Measurements from ENCODE around the gene HLCS. TPM values are rescaled to one million over a fixed set of nuclear protein-coding genes. Genes with fewer than 3 reads are reported as not detected.
A peak's percentile ranks its signal among the peaks of the same experiment; 100 is the strongest.
"Not testable (repeated sequence)": the region's sequence is repeated elsewhere in the genome, so short reads cannot be mapped to it uniquely, and the experiment has no call there.

Gene HLCS
- total RNA-seq, 4 donors from 2014 or later, result 20.0 to 75.4 (median 32.8) TPM

DNA sequence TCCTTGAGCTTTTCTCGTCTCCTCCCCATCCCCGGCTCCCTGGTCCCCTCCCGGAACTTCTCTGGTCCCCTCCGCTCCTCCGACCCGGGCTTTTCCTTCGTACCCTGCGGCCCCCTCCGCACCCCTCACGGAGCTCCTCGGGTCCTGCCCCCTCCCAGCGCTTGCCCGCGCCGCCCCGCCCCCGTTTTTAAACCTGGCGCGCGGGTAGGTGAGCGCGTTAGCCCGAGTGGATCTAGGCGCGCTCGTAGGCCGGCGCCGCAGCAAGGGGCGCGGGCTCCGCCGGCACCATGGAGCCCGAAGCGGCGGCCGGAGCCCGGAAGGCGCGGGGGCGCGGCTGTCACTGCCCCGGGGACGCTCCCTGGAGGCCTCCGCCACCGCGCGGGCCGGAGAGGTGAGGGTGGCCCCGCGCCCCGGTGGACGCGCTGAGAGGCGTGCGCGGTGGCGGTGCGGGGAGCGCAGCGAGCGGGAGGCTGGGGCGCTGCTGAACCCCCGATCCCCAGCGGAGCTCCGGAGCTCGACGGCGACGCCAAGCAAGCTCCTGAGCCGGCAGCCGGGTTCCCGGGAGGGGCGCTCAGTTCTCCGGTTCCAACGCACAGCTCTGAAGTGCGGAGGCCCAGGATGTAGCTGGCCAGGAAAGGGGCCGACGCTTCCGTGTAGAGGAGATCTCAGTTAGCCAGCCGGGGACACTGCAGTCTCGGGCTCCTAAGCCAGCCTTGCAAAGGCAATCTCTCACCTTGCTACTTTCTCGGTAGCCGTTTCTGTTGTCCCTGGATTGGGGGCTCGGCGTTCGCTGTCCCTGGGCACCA lies 40.2 kb upstream of the HLCS start, which contains the start of gene RIPPLY3:
TSS of gene RIPPLY3 (plus strand) at position 217 of the 806 bp plus-strand sequence. CDS start at position 288, 71 bp downstream.
- no peak for DNase-seq
- no peaks in the 10 kb centered on the region for H3K9me3 ChIP-seq
- peaks cover 0 to 25% (median 16%) of the 10 kb centered on the region in 4 donors for H3K4me1 ChIP-seq
- no peak within 1 kb of the TSS for H3K27ac ChIP-seq
- no peaks in the 10 kb centered on the region for H3K36me3 ChIP-seq
- WGBS, 2 donors (ENCODE audit: low coverage in 1 of 2), result 4 to 6% methylated on average over 27 to 53 of the region's 87 CpGs
- intact Hi-C loops (cut with DNase I; ENCODE audit: low total_unique reads), result no loop called here
- TF ChIP-seq POLR2A (IDR thresholded peaks at IDR 0.05) (no peak), EP300 (IDR thresholded peaks at IDR 0.05; ENCODE audit: low read depth) (no peak), POLR2AphosphoS5 (IDR thresholded peaks at IDR 0.05) (no peak)
- TF ChIP-seq, protein P1, sequence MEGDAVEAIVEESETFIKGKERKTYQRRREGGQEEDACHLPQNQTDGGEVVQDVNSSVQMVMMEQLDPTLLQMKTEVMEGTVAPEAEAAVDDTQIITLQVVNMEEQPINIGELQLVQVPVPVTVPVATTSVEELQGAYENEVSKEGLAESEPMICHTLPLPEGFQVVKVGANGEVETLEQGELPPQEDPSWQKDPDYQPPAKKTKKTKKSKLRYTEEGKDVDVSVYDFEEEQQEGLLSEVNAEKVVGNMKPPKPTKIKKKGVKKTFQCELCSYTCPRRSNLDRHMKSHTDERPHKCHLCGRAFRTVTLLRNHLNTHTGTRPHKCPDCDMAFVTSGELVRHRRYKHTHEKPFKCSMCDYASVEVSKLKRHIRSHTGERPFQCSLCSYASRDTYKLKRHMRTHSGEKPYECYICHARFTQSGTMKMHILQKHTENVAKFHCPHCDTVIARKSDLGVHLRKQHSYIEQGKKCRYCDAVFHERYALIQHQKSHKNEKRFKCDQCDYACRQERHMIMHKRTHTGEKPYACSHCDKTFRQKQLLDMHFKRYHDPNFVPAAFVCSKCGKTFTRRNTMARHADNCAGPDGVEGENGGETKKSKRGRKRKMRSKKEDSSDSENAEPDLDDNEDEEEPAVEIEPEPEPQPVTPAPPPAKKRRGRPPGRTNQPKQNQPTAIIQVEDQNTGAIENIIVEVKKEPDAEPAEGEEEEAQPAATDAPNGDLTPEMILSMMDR (IDR thresholded peaks at IDR 0.05), result no peak
- in situ Hi-C loops (cut with MboI; ENCODE audit: low pct_ligation_motif_present in 1 of 4, low pct_unique_long_range_greater_than_20kb in 1 of 4, low sequenced_read_pairs in 3 of 4), result no loop called here
- H3K4me3 ChIP-seq, result peak within 1 kb of the TSS; percentile 11 to 68 (median 37)
- peaks cover 57% of the 10 kb centered on the region for H3K27me3 ChIP-seq

DNA sequence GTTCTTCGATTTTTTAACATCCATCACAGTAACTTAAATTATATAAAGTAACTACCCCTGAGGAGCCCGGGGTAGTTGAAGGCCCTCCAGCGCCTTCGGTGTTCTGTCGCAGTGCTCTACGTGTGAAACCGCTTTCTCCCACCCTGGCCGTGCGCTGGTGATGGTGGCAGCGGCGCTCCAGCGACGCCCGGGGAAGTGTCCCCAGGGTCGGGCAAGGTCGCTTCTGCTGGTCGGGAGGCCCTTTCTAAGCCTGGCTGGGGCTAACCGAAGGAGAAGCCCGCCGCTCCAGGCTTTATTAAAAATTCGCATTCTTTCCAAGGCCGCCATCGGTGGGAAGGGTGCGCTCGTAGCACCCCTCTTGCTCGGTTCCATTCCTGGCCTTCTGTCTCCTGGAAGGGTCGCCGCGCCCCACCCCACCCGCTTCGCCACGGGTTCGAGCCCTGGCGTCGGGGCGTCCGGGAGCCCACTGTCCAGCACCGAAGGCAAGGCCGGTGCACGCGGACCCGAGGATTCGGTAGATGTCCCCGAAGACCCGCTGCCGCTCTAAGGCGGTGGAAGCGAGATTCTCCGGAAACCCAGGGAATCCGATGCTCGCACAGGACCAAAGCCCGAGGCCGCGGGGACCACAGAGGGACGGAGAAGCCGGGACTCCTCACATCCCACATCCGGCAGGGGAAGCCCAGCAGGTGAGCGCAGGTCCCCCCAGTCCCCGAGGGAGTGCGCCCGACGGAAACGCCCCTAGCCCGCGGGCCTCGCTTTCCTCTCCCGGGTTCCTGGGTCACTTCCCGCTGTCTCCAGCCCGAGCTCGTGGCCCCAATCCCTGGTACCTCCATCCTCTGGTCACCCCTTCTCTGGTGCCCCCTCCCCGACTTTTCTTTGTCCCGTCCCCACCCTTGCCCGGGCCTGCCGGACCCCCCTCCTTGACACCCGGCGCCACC lies 39.3 kb upstream of the HLCS start:
- intact Hi-C loops (cut with DNase I; ENCODE audit: low total_unique reads), result no loop called here
- no peak overlapping the region for H3K27ac ChIP-seq
- no peaks in the 10 kb centered on the region for H3K9me3 ChIP-seq
- peak overlapping the region in 3 of 4 donors; percentile 29 to 68 (median 45) for H3K4me3 ChIP-seq
- H3K36me3 ChIP-seq, result no peaks in the 10 kb centered on the region
- peaks cover 54% of the 10 kb centered on the region for H3K27me3 ChIP-seq
- whole genome bisulfite sequencing, 2 donors (ENCODE audit: low coverage in 1 of 2), result 47 to 88% methylated on average over 8 to 74 of the region's 76 CpGs
- peaks cover 0 to 25% (median 16%) of the 10 kb centered on the region in 4 donors for H3K4me1 ChIP-seq
- no peak for DNase-seq
- TF ChIP-seq POLR2A (IDR thresholded peaks at IDR 0.05), result no peak
- TF ChIP-seq, protein P1 (IDR thresholded peaks at IDR 0.05), result no peak
- no peak for TF ChIP-seq EP300 (IDR thresholded peaks at IDR 0.05; ENCODE audit: low read depth)
- TF ChIP-seq POLR2AphosphoS5 (IDR thresholded peaks at IDR 0.05), result no peak
- in situ Hi-C loops (cut with MboI; ENCODE audit: low pct_ligation_motif_present in 1 of 4, low pct_unique_long_range_greater_than_20kb in 1 of 4, low sequenced_read_pairs in 3 of 4), result no loop called here

DNA sequence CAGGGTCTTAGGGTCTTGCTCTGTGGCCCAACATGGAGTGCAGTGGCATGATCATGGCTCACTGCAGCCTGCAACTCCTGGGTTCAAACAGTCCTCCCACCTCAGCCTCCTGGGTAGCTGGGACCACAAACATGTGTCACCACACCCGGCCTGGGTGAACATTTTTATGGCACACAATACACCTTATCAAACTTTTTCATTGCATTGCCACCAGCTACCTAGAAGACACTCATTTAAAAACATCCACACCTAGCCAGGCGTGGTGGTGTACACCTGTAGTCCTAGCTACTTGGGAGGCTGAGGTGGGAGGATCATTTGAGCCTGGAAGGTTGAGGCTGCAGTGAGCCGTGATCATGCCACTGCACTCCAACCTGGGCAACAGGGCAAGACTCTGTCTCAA lies 37.4 kb upstream of the HLCS start:
- H3K27me3 ChIP-seq, result peaks cover 38% of the 10 kb centered on the region
- in situ Hi-C loops (cut with MboI; ENCODE audit: low pct_ligation_motif_present in 1 of 4, low pct_unique_long_range_greater_than_20kb in 1 of 4, low sequenced_read_pairs in 3 of 4), result not testable (repeated sequence)
- 65% methylated on average over 2 to 3 of the region's 3 CpGs for WGBS, 2 donors (ENCODE audit: low coverage in 1 of 2)

DNA sequence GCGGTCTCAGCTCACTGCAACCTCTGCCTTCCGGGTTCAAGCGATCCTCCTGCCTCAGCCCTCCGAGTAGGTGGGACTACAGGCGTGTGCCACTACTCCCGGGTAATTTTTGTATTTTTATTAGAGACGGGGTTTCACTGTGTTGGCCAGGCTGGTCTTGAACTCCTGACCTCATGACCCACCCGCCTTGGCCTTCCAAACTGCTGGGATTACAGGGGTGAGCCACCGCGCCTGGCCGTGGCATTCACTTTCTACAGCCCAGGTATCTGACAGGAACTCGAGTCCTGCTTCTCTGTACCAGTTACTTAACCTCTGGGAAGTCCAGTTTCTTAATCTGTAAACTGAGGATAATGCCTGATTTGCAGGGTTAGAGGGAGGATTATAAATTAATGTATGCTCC lies 36.4 kb upstream of the HLCS start:
- H3K4me3 ChIP-seq; intact Hi-C loops (cut with DNase I; ENCODE audit: low total_unique reads); H3K36me3 ChIP-seq; H3K9me3 ChIP-seq; DNase-seq; in situ Hi-C loops (cut with MboI; ENCODE audit: low pct_ligation_motif_present in 1 of 4, low pct_unique_long_range_greater_than_20kb in 1 of 4, low sequenced_read_pairs in 3 of 4); H3K27ac ChIP-seq: not testable (repeated sequence)
- Histone ChIP-seq H3K4me1 (peaks cover 0 to 15% (median 14%) of the 10 kb centered on the region in 4 donors), H3K27me3 (peaks cover 27% of the 10 kb centered on the region)
- WGBS, 2 donors (ENCODE audit: low coverage in 1 of 2), result 89 to 95% methylated on average over 5 to 12 of the region's 12 CpGs

More for the DNA sequence above, 37.4 kb upstream of the HLCS start:
- peaks cover 0 to 15% (median 14%) of the 10 kb centered on the region in 4 donors for H3K4me1 ChIP-seq
- H3K9me3 ChIP-seq; DNase-seq; H3K27ac ChIP-seq; H3K4me3 ChIP-seq; intact Hi-C loops (cut with DNase I; ENCODE audit: low total_unique reads); H3K36me3 ChIP-seq: not testable (repeated sequence)

DNA sequence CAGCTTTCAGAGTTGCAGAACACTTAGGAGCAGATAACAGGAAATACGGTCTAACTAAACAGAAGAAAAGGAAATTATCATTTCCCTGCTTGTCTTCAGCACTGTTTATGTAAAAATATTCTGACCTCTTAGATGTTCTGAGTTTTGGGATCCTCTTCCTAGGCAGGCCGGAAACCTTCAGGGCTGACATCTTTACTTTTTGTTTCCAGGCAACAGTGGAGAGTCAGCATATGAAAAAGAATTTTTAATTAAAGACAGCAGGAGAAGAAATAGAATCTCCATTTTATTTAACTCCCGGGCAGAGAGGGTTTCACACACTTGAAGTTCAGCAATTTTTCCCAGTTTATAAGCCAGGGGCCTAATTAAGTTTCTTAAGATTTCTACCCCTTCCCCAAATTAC lies 35.0 kb upstream of the HLCS start:
- H3K36me3 ChIP-seq, result no peaks in the 10 kb centered on the region
- no peaks in the 10 kb centered on the region for H3K9me3 ChIP-seq
- no peak overlapping the region for H3K4me3 ChIP-seq
- WGBS, 2 donors (ENCODE audit: low coverage in 1 of 2), result 50 to 51% methylated on average over 3 of the region's 3 CpGs
- TF ChIP-seq EP300 (IDR thresholded peaks at IDR 0.05; ENCODE audit: low read depth) (no peak), POLR2A (IDR thresholded peaks at IDR 0.05) (no peak), POLR2AphosphoS5 (IDR thresholded peaks at IDR 0.05) (no peak)
- TF ChIP-seq, protein P1 (IDR thresholded peaks at IDR 0.05), result no peak
- H3K27me3 ChIP-seq, result peaks cover 13% of the 10 kb centered on the region
- peaks cover 0 to 6% (median 5%) of the 10 kb centered on the region in 4 donors for H3K4me1 ChIP-seq
- H3K27ac ChIP-seq, result no peak overlapping the region
- no peak for DNase-seq
- in situ Hi-C loops (cut with MboI; ENCODE audit: low pct_ligation_motif_present in 1 of 4, low pct_unique_long_range_greater_than_20kb in 1 of 4, low sequenced_read_pairs in 3 of 4) (no loop called here), intact Hi-C loops (cut with DNase I; ENCODE audit: low total_unique reads) (no loop called here)
